EL (cell line): ENCODE measurements around the gene AGA.

Experiments used
- DNase-seq: peaks from one replicate; pipeline ENCODE4 v3.0.0-alpha.2; 2016

Gene AGA

GRCh38 chr4:177446586-177446985, 4.3 kb upstream of the AGA start:
- DNase-seq = no peak

- no peak for DNase-seq
Observed at GRCh38 chr4:177444911-177445736, 2.9 kb upstream of the AGA start.

DNA sequence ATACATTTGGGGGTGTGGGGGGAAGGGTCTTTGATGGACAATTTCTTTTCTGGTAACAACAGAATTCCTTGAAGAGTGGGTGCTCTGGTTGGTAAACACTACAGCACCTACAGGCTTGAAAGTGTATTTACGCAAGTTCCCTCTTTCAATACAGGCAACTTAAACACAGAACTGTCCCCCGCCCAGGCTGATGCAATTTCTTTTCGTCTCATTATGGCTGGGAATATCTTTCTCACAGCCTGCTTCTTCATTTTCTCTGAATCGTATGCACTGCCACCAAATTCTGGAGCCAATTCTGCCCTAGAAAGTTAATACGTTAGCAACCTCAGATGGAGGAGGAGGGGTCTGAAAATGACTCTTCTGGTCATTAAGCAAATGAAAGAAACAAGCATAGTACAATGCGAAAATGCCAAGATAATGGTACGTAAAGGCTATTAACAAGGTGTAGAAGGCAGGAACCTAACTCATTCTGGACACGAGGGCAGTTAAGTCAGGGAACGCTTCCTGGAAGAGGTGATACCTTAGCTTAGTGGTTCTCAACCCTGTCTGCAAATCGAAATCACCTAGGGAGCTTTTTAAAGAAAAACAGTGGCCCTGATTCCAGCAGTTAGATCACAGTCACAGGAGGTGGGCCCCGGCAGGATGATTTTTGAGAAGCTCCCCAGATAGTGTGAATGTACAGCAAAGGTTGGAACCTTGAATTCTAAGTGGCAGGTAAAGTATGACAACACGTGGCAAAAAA, 1.0 kb downstream of the AGA start:
- DNase-seq = peak; percentile 53

GRCh38 chr4:177436456-177436855, 5.8 kb downstream of the AGA start:
- DNase-seq = no peak

DNA sequence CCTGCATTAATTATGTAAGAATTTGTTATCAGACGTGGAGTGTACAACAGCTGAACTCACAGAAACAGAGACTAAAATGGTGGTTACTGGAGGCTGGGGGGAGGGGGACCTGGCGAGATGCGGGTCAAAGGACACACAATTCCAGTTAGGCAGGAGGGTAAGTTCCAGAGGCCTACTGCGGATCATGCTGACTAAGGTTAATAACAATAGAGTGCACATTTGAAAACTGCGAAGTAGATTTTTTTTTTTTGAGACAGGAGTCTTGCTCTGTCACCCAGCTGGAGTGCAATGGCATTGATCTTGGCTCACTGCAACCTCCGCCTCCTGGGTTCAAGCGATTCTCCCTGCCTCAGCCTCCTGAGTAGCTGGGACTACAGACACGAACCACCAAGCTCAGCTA, 7.6 kb downstream of the AGA start:
- no peak for DNase-seq

- DNase-seq = peak; percentile 71
Observed at GRCh38 chr4:177427192-177427591, 15.0 kb downstream of the AGA start.

GRCh38 chr4:177419434-177419833, 22.8 kb downstream of the AGA start:
- no peak for DNase-seq

DNA sequence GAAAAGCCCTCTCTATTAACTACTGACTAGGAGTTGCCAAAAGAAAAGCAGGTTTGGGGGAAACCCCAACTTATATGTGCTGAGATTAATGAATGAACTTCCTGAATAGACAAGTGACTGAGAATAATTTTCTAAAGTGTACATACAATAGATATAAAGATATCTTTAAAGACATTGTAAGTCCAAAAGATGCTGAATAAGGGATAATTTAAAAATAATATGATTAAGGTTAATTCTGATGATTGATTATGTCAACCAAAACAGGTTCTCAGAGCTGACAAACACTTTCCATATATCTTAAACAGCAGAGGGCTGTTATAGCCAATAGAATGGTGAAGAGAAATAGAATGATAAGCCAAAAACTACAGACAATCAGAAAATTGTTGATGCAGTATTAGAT, 28.6 kb downstream of the AGA start:
- DNase-seq = no peak

GRCh38 chr4:177413076-177413475, 29.2 kb downstream of the AGA start:
- DNase-seq = no peak

DNA sequence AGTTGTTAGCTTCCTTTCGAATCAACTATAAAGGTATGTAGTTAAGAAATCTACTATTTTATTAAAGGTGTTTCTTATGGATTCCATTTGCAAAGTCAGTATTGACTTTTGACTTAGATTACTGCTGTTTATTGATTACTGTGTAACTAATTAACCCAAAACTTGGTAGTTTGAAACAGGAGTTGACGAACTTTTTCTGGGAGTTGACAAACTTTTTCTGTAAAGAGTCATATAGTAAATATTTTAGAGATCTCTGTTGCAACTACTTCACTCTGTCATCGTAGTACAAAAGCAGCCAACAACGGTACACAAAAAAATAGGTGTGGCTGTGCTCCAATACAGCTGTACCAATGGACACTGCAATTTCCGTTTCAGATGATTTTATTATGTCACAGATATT, 30.2 kb downstream of the AGA start:
- DNase-seq = no peak

DNA sequence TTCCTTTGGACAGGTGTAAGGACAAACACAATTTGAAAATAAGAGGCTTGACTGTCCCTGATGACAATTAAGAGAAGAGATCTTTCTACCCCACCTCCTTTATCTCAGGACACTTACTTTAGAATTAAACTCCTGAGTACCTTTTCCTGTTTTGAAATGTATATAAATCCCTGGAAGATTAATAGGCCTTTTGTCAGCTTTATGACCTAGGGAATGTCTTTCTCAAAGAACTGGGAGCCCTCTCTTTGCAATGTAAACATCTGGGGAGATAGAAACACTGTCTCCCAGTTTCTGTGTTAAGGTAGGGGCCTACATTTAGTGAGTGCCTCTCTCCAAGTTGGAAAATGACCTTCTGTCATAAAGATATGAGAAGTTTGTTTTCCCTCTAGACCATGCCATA, 31.7 kb downstream of the AGA start:
- no peak for DNase-seq

GRCh38 chr4:177408023-177408422, 34.2 kb downstream of the AGA start:
- DNase-seq = no peak

DNA sequence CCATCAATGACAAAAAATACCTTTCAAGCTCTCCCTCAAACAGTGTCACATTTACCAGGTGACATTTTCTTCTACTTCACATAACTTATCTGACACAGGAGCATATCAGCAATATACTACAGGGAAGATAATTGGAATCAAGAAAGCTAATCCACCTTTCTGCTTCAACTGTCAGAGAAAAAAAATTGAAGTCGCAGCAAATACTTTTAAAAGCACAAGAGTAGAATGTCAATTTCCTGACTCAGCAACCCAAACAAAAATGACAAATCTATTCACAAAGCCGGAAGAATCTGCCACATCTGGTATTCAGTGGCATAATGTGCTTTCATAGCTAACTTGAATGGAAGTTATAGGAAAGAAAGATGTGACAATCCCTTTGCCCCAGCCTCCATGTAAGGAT, 36.7 kb downstream of the AGA start:
- peak; percentile 22 for DNase-seq

DNA sequence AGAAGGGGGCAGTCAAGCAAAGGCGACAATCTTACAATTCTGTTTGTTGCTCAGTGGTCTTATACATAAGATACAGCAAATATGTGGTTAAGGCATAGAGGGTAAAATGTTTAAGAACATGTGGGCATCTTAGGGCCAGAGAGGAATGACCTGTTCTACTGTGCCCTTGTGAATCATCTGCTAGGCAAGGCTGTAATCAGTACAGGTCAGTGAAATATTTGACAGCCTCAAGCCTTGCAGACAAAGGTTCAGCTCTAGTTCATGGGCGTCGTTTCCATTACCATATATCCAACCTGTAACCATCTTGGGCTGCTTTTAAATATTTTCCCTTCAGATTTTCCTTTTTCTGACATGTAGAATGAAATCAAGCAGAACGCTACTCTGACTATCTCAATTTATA, 37.3 kb downstream of the AGA start:
- DNase-seq = no peak

- DNase-seq = no peak
Observed at GRCh38 chr4:177404342-177404741, 37.9 kb downstream of the AGA start.

DNA sequence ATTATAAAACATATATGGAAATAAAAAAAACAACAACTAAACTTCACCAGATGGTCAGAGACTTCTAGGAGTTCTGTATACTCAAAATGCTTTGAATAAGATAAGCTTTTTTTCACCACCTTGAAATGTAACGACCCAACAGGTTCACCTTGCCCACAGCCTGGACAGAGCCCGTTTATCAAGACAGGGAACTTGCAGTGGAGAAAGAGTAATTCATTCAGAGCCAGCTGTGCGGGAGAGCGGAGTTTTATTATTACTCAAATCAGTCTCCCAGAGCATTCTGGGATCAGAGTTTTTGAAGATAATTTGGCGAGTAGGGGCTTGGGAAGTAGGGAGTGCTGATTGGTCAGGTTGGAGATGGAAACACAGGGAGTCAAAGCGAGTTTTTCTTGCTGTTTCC, 38.5 kb downstream of the AGA start:
- DNase-seq = no peak

GRCh38 chr4:177401658-177402273, 40.5 kb downstream of the AGA start:
- no peak for DNase-seq

GRCh38 chr4:177400030-177400429, 42.2 kb downstream of the AGA start:
- no peak for DNase-seq

DNA sequence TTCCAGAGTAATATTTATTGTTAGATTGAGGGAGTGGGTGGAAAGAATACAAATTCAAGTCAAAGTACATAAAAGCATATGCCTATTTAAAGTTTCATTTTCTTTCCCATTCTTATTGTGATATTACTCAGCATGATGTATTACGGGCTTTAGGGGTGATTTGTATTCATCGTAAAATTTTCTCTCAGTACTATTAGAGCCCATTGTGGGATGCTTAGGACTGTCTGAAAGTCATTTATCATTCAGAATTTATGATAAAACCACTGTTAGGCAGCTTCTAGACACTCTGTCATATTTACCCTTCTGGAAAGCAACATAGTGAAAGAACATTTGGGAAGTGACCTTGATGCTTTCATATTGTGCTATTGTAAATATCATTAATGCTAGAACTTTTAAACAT, 45.9 kb downstream of the AGA start:
- DNase-seq = no peak

GRCh38 chr4:177393236-177393635, 49.0 kb downstream of the AGA start:
- no peak for DNase-seq

DNA sequence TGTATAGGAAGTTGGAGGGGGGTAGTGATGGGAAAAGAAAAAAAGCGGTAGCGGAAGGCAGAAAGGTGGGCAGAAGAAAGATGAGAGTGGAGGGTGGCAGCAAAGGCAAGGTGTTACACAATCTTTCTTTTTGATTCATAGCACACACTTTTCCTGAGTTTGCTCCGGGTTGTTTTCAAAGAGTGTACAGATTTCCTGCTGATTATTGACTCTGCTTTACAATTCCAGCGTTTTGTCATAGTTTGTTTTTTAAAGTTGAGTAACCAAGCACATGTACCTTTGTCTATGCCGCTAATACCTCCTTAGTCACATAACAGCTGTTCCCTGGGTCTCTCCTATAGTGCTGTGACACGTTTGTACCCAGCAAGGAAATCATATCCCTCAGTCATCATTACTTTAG, 50.3 kb downstream of the AGA start:
- no peak for DNase-seq

DNA sequence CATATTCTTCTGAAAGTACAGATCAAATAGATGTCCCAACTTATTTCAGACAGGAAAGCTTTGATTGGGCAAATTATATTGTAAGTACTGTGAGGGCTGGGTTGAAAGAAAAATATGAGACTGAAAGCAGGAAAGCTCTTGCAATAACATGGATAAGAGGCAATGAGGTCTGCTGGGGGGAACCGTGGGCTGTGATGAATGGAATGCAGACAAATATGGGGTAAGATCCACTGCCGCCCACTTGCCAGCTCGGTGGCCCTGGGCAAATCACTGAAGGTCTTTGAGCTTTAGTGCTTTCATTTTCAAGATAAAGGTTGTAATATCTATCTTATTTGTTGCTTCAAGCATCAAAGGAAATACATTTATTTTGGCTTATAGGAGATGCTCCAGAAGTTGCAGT, 51.0 kb downstream of the AGA start:
- no peak for DNase-seq

GRCh38 chr4:177386278-177386815, 55.9 kb downstream of the AGA start:
- DNase-seq = no peak
